ENCODE results near the gene CLDN9.
"Not testable (repeated sequence)": the region's sequence is repeated elsewhere in the genome, so short reads cannot be mapped to it uniquely, and the experiment has no call there.

Gene CLDN9

GRCh38 chr16:3052571-3053329 lies 40.0 kb downstream of the CLDN9 start:
- DNase-seq, H3K4me3 Mint-ChIP-seq: not testable (repeated sequence)

GRCh38 chr16:3053330-3053710 lies 40.6 kb downstream of the CLDN9 start:
- not testable (repeated sequence) for H3K4me3 Mint-ChIP-seq; ATAC-seq (replicated peaks); DNase-seq; H3K27ac Mint-ChIP-seq; H3K9me3 Mint-ChIP-seq
- H3K4me1 Mint-ChIP-seq, result peaks cover 22 to 32% of the 10 kb centered on the region in 2 donors
- H3K36me3 Mint-ChIP-seq, result peaks cover 11 to 23% of the 10 kb centered on the region in 2 donors
- peaks cover 11 to 19% of the 10 kb centered on the region in 2 donors for H3K27me3 Mint-ChIP-seq

More at GRCh38 chr16:3052571-3053329, 40.0 kb downstream of the CLDN9 start:
- H3K9me3 Mint-ChIP-seq; ATAC-seq (replicated peaks); H3K27ac Mint-ChIP-seq: not testable (repeated sequence)
- Mint-ChIP-seq H3K4me1 (peaks cover 24 to 37% of the 10 kb centered on the region in 2 donors), H3K27me3 (peaks cover 17 to 23% of the 10 kb centered on the region in 2 donors), H3K36me3 (peaks cover 11 to 23% of the 10 kb centered on the region in 2 donors)

- Mint-ChIP-seq H3K27ac (peak overlapping the region; percentile 53), H3K9me3 (no peaks in the 10 kb centered on the region), H3K4me1 (peaks cover 25 to 36% of the 10 kb centered on the region in 2 donors), H3K4me3 (peak overlapping the region in 1 of 2 donors; percentile 1), H3K36me3 (peaks cover 11 to 23% of the 10 kb centered on the region in 2 donors), H3K27me3 (peaks cover 0 to 7% of the 10 kb centered on the region in 2 donors)
- ATAC-seq (replicated peaks) (no peak), DNase-seq (no peak)
Measured at GRCh38 chr16:3054965-3055733, 42.4 kb downstream of the CLDN9 start.

- H3K4me3 Mint-ChIP-seq; ATAC-seq (replicated peaks); H3K27ac Mint-ChIP-seq; DNase-seq; H3K27me3 Mint-ChIP-seq; H3K9me3 Mint-ChIP-seq: not testable (repeated sequence)
- peaks cover 25 to 36% of the 10 kb centered on the region in 2 donors for H3K4me1 Mint-ChIP-seq
- peaks cover 11 to 23% of the 10 kb centered on the region in 2 donors for H3K36me3 Mint-ChIP-seq
Measured at GRCh38 chr16:3055734-3056115, 43.0 kb downstream of the CLDN9 start.

GRCh38 chr16:3056336-3057180 lies 43.8 kb downstream of the CLDN9 start:
- DNase-seq (no peak), ATAC-seq (replicated peaks) (no peak)
- H3K4me1 Mint-ChIP-seq, result peaks cover 25 to 36% of the 10 kb centered on the region in 2 donors
- H3K27me3 Mint-ChIP-seq, result no peaks in the 10 kb centered on the region
- H3K9me3 Mint-ChIP-seq, result no peaks in the 10 kb centered on the region
- H3K4me3 Mint-ChIP-seq, result no peak overlapping the region
- peaks cover 11 to 23% of the 10 kb centered on the region in 2 donors for H3K36me3 Mint-ChIP-seq
- no peak overlapping the region for H3K27ac Mint-ChIP-seq

GRCh38 chr16:3057181-3058138 lies 44.7 kb downstream of the CLDN9 start:
- peaks cover 25 to 36% of the 10 kb centered on the region in 2 donors for H3K4me1 Mint-ChIP-seq
- H3K27ac Mint-ChIP-seq, result no peak overlapping the region
- H3K36me3 Mint-ChIP-seq, result peaks cover 11 to 23% of the 10 kb centered on the region in 2 donors
- H3K27me3 Mint-ChIP-seq, result no peaks in the 10 kb centered on the region
- no peak overlapping the region for H3K4me3 Mint-ChIP-seq
- no peaks in the 10 kb centered on the region for H3K9me3 Mint-ChIP-seq
- ATAC-seq (replicated peaks) (no peak), DNase-seq (no peak)

GRCh38 chr16:3058139-3059030 lies 45.7 kb downstream of the CLDN9 start:
- Mint-ChIP-seq H3K27me3 (no peaks in the 10 kb centered on the region), H3K4me3 (peak overlapping the region; percentile 87 to 97), H3K4me1 (peaks cover 25 to 35% of the 10 kb centered on the region in 2 donors), H3K27ac (peak overlapping the region; percentile 67), H3K36me3 (peaks cover 11 to 23% of the 10 kb centered on the region in 2 donors), H3K9me3 (no peaks in the 10 kb centered on the region)
- DNase-seq, result peak; percentile 20
- peak; percentile 65 to 70 for ATAC-seq (replicated peaks)

GRCh38 chr16:3059041-3059722 lies 46.5 kb downstream of the CLDN9 start:
- Mint-ChIP-seq H3K4me1 (peaks cover 19 to 27% of the 10 kb centered on the region in 2 donors), H3K27me3 (no peaks in the 10 kb centered on the region), H3K4me3 (peak overlapping the region; percentile 87 to 97), H3K27ac (peak overlapping the region; percentile 90), H3K9me3 (no peaks in the 10 kb centered on the region), H3K36me3 (peaks cover 5 to 16% of the 10 kb centered on the region in 2 donors)
- ATAC-seq (replicated peaks) (peak; percentile 90), DNase-seq (peak; percentile 83)

GRCh38 chr16:3059723-3060242 lies 47.1 kb downstream of the CLDN9 start:
- ATAC-seq (replicated peaks) (no peak), DNase-seq (no peak)
- peak overlapping the region; percentile 87 to 97 for H3K4me3 Mint-ChIP-seq
- H3K36me3 Mint-ChIP-seq, result peaks cover 2 to 13% of the 10 kb centered on the region in 2 donors
- no peaks in the 10 kb centered on the region for H3K27me3 Mint-ChIP-seq
- peak overlapping the region; percentile 90 for H3K27ac Mint-ChIP-seq
- peaks cover 15 to 23% of the 10 kb centered on the region in 2 donors for H3K4me1 Mint-ChIP-seq
- no peaks in the 10 kb centered on the region for H3K9me3 Mint-ChIP-seq

GRCh38 chr16:3060339-3061127 lies 47.8 kb downstream of the CLDN9 start:
- Mint-ChIP-seq H3K4me3 (peak overlapping the region; percentile 87 to 97), H3K9me3 (no peaks in the 10 kb centered on the region)
- ATAC-seq (replicated peaks), result no peak

GRCh38 chr16:3062553-3062952 lies 49.8 kb downstream of the CLDN9 start:
- ATAC-seq (replicated peaks) (no peak), DNase-seq (no peak)
- no peak overlapping the region for H3K27ac Mint-ChIP-seq
- H3K4me3 Mint-ChIP-seq, result no peak overlapping the region
- H3K4me1 Mint-ChIP-seq, result peaks cover 11 to 13% of the 10 kb centered on the region in 2 donors
- peaks cover 0 to under 1% of the 10 kb centered on the region in 2 donors for H3K36me3 Mint-ChIP-seq
- no peaks in the 10 kb centered on the region for H3K9me3 Mint-ChIP-seq
- H3K27me3 Mint-ChIP-seq, result no peaks in the 10 kb centered on the region

More at GRCh38 chr16:3060339-3061127, 47.8 kb downstream of the CLDN9 start:
- H3K4me1 Mint-ChIP-seq, result peaks cover 11 to 16% of the 10 kb centered on the region in 2 donors
- peaks cover 0 to 6% of the 10 kb centered on the region in 2 donors for H3K36me3 Mint-ChIP-seq
- DNase-seq, result no peak
- H3K27me3 Mint-ChIP-seq, result no peaks in the 10 kb centered on the region
- no peak overlapping the region for H3K27ac Mint-ChIP-seq
